GM19455 (cell line): ENCODE results near the gene PLXNA4.

Experiments used
- ATAC-seq: cut with Tn5 transposase; IDR thresholded peaks from one replicate; pipeline ENCODE4 v1.9.1; 2021; ENCODE audit not compliant: unreplicated experiment

PLXNA4 gene

DNA sequence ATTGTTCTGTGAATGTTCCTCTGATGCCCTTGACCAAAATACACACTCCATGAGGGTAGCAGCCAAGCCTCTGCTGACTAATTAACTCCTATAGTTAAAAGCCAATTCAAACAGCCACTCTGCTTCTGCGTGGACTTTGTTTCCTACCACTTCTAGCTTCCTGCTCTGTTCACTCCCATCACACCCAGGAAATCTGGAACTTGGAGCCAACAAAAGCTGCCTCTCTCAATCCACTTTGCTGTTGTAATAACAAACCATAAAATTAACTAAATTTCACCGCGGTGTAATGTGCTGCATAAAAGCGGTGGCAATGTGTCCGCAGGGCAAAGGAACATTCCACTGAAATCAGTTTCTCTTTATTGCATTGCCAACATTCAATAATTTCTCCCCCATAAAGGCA, 239.5 kb downstream of the PLXNA4 start:
- ATAC-seq: no peak

GRCh38 chr7:132333301-132333700, 243.0 kb downstream of the PLXNA4 start:
- ATAC-seq: no peak

DNA sequence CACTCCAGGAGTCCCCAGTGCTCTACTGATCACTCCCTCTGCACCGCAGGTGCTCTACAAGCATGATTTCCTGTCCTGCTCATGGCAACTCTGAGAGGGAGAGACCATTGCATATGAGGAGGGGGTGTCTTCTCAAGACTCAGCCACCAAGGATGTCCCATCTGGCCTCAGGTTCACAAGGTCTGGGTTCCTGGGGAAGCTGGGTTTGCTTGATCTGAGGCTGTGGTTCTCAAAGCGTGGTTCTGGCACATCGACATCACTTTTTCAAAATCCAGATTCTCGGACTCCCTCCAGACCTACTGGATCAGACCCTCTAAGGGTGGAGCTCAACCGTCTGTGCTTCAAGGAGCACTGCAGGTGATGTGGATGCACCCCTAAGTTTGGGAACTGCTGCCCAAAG, 247.5 kb downstream of the PLXNA4 start:
- no peak for ATAC-seq

- no peak for ATAC-seq
These were observed 248.1 kb downstream of the PLXNA4 start for GRCh38 chr7:132328047-132328620.

DNA sequence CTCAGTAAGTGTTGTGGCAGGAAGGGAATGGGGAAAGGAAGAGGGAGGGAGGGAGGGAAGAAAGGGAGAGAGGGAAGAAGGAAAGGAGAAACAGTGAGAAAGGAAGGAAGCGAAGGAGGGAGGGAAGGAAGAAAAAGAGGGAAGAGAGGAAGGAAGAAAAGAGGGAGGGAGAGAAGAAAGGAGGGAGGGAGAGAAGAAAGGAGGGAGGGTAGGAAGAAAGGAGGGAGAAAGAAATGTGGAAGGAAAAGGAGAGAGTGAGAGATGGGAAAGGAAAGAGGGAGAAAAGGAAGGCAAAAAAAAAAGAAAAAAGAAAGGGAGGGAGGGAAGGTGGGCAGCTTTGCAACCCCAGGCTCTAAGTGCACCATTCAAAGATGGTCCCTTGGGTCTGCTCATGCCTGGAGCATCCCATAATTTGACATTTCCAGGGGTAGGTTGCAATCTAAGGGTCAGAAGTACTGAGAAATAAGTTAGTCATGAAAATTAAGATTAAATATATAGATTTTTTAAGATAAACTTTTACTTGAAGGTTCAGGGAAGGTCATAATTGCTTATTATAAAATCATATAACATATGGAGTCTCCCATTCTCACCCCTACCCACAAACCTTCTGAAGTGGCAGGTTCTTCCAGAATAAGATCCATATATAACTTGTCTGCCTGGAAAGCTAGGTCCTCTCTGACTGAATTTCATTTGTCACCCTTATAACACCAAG, 249.2 kb downstream of the PLXNA4 start:
- ATAC-seq: no peak

- no peak for ATAC-seq
These were observed 253.3 kb downstream of the PLXNA4 start for GRCh38 chr7:132322970-132323369.

DNA sequence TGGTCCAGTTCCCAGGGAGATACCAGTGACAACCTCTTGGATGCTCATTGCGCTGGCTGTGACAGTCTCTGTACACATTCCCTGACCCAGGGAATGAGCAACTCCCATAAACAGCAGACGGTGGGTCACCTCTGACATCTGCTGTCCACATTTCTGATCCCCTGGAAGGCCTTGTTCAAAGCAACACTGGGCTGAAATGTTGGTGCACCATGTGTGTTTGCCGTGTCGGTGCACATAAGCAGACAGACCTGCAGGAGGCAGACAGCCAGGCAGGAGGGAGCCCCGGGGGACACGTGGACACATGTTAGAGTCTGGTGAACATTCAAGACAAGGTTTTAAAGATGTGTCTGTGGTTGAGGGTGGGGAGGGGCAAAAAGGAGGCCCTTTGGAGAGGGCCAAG, 254.9 kb downstream of the PLXNA4 start:
- ATAC-seq: no peak

DNA sequence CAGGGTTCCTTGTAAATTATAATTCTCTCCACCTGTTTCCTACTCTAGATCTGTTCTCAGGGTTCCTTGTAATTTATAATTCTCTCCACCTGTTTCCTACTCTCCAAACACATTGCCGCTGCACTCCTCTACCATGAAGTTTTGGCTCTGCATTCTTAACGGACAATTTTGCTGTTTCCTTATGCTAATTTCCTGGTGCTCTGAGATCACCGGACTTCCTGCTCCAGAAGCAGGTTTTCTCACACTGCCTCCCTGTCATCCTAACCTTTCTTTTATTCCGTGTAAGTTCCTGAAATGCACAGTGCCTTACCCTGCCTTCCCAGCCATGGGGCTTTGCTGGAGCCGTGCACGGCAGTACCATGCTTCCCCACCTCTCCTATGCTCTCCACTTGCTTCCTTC, 256.8 kb downstream of the PLXNA4 start:
- no peak for ATAC-seq

- peak; percentile 95 for ATAC-seq
These were observed 257.6 kb downstream of the PLXNA4 start for GRCh38 chr7:132318352-132319318.

- no peak for ATAC-seq
These were observed 258.4 kb downstream of the PLXNA4 start for GRCh38 chr7:132317701-132318351.

DNA sequence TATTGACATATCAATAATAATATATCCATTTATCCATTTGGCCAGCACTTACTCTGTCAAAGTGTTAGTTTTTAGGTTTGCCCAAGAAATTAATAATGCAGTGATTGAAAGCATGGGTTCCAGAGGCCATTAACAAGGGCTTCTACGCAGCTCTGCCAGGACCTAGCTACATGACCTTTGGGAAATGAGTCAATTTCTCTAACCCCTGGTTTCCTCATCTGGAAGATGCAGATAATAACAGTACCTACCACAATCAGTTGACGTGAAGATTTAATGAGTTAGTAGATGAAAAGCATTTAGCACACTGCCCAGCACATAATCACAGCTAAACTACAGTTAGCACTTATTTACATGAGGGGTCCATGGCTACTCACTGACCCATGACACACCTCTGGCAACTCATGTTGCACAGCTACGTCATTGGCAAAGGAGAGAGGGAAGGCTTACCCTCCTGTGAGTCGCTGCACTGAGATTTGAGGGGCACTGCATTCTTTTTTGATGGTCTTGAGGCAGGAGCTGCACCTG, 263.7 kb downstream of the PLXNA4 start:
- ATAC-seq: no peak

GRCh38 chr7:132311733-132312132, 264.5 kb downstream of the PLXNA4 start:
- no peak for ATAC-seq

GRCh38 chr7:132309102-132309805, 267.0 kb downstream of the PLXNA4 start:
- ATAC-seq: no peak

DNA sequence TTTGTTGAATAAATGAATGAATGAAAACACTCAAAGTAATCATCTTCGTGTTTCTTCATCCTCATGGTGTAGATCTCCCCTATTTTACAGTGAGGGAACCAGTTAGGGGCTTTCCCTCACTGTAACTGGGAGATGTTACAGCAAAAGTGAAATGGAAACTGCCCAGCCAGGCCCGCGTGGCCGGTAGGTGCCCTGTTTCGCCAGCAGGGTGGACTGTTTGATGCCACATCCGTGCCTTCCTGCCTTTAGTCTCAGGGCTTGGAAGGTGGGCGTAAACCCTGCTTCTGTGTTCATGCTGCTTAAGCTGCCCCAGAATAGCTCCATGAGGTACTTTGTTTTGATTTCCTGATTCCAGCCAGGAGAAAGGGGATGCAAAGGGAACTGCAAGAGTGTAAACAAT, 268.8 kb downstream of the PLXNA4 start:
- no peak for ATAC-seq

DNA sequence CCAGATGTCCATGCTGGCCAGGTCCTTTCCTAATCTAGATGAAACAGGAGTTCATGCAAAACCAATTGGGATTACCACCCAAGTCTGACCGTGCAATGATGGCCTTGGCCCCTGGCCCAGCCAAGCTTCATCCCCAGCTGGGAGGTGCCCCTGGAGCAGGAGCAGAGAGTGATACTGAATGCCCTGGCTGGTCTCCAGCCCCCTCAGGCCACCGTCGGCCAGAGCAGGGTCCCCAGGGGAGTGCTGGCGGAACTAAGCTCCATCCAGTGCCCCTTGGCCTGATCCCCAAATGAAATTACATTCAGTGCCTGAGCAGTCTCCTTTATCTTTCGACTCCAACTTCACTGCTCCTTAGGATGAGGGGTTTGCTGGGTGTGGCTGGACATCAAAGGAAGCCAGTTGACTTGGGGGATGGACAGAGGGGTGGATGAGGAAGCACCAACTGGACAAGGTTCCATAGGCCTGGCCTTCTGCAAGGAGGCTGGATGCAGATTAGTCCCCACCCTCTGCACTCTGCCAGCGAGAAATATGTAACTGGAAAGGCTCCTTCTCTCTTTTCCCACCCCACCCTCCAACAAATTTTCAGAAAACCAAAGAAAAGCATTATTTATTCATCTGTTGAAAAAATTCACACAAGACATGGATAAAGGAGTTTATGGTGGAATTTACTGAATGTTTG, 275.5 kb downstream of the PLXNA4 start:
- ATAC-seq: no peak

DNA sequence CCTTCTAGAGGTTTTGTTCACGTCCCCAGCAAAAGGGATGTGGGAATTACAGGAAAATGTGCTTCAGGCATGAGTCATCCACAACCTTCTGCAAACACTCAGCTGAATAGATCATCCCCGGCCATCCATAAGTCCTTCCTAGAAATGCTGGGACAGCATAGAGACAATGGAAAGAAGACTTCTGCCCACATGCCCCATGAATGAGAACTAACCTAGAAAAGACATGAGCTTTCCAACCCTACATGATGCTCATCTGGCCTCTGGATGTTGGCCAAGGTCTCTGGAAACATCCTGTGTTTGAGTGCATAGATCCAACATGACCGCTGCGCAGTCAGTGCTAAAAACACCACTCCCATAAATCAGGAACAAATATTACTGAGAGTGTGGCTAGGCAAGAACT, 277.5 kb downstream of the PLXNA4 start:
- ATAC-seq: no peak

DNA sequence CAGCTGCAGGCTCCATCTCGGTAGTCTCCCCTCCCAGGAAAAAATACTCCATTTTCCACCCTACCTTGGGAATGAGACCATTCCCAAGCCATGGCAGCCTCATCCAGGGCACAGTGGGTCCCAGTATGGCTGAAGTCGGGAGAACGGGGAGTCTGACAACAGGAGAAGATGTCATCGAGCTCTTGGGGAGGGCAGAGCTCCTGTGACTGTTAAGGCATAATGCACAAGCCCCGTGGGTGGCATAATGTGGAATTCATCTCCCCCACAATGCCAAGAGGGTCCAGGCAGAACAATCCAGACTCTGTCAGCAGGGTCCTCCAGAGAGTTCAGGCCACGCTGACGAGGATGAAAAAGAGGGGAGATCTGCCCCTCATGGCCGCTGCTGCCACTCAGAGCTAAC, 279.4 kb downstream of the PLXNA4 start:
- no peak for ATAC-seq

DNA sequence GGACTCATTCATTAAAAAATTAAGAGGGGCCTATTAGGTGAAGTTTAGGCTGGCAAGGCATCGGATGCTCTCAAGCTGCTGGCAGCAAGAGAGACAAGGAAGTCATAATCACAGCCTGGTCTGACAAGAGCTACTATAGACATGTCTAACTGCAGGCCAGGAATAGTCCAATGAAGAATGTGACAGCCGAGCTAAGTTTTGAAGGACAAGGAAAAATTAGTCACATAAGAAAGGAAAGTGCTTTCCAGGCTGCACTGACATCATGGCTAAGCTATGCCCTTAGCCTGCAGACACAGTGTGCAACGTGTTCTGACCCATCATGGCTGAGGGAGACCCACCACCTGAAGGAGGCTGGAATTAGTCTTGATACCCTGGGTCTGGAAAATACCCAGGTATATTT, 281.1 kb downstream of the PLXNA4 start:
- no peak for ATAC-seq

DNA sequence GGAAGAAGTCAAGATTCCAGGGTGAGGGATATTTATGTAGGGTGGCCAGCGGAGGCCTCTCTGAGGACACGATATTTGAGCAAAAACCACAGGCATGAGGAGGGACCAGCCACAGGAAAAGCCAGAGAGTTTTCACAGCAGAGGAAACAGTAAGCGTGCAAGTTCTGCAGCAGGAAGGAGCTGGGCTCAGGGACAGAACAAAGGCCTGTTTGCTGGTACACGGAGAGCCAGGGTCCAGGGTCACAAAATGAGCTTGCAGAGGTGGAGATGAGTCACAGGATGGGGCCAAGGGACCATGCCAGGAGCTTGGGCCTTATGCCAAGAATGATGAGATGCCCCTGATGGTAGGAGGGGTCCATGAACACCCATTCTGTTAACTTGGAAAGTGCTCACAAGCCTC, 283.5 kb downstream of the PLXNA4 start:
- ATAC-seq: no peak

- ATAC-seq: no peak
These were observed 284.8 kb downstream of the PLXNA4 start for GRCh38 chr7:132291481-132291880.
